Measurements from ENCODE around the gene SIAH1. TPM values are rescaled to one million over a fixed set of nuclear protein-coding genes. Genes with fewer than 3 reads are reported as not detected.

The SIAH1 gene
- total RNA-seq, 1 experiment from 2014 or later: 18.6 TPM

DNA sequence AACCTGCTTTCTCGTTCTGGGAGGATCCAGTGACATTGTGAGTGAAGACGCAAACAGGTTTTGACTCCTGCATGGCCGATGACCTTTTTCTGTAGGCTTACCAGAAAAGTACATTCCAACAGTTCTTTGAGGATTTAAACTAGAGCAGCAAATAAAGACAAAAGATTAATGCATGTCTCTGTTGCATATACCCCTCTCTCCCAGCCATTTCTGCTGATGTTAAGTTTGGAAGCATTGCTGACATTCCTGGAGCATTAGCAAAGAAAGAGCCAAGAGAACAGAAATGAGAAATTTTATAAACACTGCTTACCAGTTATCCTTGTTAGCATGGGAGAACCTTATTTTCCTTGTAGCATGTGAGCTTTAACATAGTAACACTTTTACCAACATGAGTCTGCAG is 49.3 kb downstream of the SIAH1 start:
- TF ChIP-seq, protein P1, sequence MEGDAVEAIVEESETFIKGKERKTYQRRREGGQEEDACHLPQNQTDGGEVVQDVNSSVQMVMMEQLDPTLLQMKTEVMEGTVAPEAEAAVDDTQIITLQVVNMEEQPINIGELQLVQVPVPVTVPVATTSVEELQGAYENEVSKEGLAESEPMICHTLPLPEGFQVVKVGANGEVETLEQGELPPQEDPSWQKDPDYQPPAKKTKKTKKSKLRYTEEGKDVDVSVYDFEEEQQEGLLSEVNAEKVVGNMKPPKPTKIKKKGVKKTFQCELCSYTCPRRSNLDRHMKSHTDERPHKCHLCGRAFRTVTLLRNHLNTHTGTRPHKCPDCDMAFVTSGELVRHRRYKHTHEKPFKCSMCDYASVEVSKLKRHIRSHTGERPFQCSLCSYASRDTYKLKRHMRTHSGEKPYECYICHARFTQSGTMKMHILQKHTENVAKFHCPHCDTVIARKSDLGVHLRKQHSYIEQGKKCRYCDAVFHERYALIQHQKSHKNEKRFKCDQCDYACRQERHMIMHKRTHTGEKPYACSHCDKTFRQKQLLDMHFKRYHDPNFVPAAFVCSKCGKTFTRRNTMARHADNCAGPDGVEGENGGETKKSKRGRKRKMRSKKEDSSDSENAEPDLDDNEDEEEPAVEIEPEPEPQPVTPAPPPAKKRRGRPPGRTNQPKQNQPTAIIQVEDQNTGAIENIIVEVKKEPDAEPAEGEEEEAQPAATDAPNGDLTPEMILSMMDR (conservative IDR thresholded peaks at IDR 0.05): no peak
- no peak for TF ChIP-seq EZH2 (IDR thresholded peaks at IDR 0.05; ENCODE audit: low read depth)
- H3K79me2 ChIP-seq (ENCODE audit: low read depth): no peaks in the 10 kb centered on the region
- 0 out of 2 replicates have a peak, but pooled peaks cover 5% of the 10 kb centered on the region for H3K36me3 ChIP-seq (ENCODE audit: low read depth)
- no peak for DNase-seq
- intact Hi-C loops (cut with micrococcal nuclease; ENCODE audit: unreplicated experiment): no loop called here
- BruUV-seq (replicated peaks): no TSS peak
- H3K4me2 ChIP-seq: no peak overlapping the region
- no peaks in the 10 kb centered on the region for H3K4me1 ChIP-seq (replicated peaks; ENCODE audit: insufficient read depth)
- CTCF ChIA-PET: no interaction called here
- no peaks in the 10 kb centered on the region for H3F3A ChIP-seq (ENCODE audit: insufficient read depth, low read depth)
- H3K9me3 ChIP-seq (ENCODE audit: insufficient read depth, low read depth): no peaks in the 10 kb centered on the region
- no peaks in the 10 kb centered on the region for H3K9me2 ChIP-seq (ENCODE audit: insufficient read depth)
- POLR2A ChIA-PET (ENCODE audit: unreplicated experiment): no interaction called here
- no peaks in the 10 kb centered on the region for H4K20me1 ChIP-seq (ENCODE audit: insufficient read depth)
- H3K4me3 ChIP-seq: no peak overlapping the region
- no peaks in the 10 kb centered on the region for H3K27me3 ChIP-seq (ENCODE audit: insufficient read depth, low read depth)
- no peak overlapping the region for H3K27ac ChIP-seq
- H2AFZ ChIP-seq: no peak overlapping the region

- no peak for TF ChIP-seq EZH2 (IDR thresholded peaks at IDR 0.05; ENCODE audit: low read depth)
- TF ChIP-seq, protein P1 (conservative IDR thresholded peaks at IDR 0.05): no peak
- Histone ChIP-seq H3K79me2 (ENCODE audit: low read depth) (no peaks in the 10 kb centered on the region), H3K9me3 (ENCODE audit: insufficient read depth, low read depth) (no peaks in the 10 kb centered on the region), H3K36me3 (ENCODE audit: low read depth) (0 out of 2 replicates have a peak, but pooled peaks cover 5% of the 10 kb centered on the region), H3F3A (ENCODE audit: insufficient read depth, low read depth) (no peaks in the 10 kb centered on the region), H3K27ac (no peak overlapping the region), H3K4me1 (replicated peaks; ENCODE audit: insufficient read depth) (no peaks in the 10 kb centered on the region), H3K9me2 (ENCODE audit: insufficient read depth) (no peaks in the 10 kb centered on the region), H4K20me1 (ENCODE audit: insufficient read depth) (no peaks in the 10 kb centered on the region), H3K4me3 (no peak overlapping the region), H3K27me3 (ENCODE audit: insufficient read depth, low read depth) (no peaks in the 10 kb centered on the region), H2AFZ (no peak overlapping the region), H3K4me2 (no peak overlapping the region)
- no peak for DNase-seq
- BruUV-seq (replicated peaks): no TSS peak
- CTCF ChIA-PET: no interaction called here
- intact Hi-C loops (cut with micrococcal nuclease; ENCODE audit: unreplicated experiment): no loop called here
- POLR2A ChIA-PET (ENCODE audit: unreplicated experiment): no interaction called here
Measured at GRCh38 chr16:48334325-48334724, 50.9 kb downstream of the SIAH1 start.

DNA sequence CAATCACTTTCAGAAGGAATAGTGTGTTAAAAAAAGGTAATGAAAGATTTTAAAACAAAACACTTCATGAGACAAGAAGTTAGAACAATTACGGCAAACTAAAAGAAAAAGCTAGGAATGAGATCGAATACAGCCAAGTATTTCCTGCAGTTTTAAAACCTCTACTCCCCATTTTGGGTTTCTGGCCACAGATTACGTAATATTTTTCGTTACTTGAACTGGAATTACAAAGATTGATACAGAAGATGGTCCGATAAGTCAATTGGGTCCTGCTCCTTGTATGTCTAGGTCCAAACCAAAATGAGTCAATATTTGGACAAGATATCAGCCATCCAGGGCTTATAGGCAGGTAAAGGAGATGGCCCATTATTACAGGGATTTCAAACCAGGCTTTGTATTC is 52.2 kb downstream of the SIAH1 start:
- intact Hi-C loops (cut with micrococcal nuclease; ENCODE audit: unreplicated experiment): no loop called here
- no TSS peak for BruUV-seq (replicated peaks)

More for the DNA sequence above, 52.2 kb downstream of the SIAH1 start:
- Histone ChIP-seq H4K20me1 (ENCODE audit: insufficient read depth) (no peaks in the 10 kb centered on the region), H3K4me3 (no peak overlapping the region), H3K9me2 (ENCODE audit: insufficient read depth) (no peaks in the 10 kb centered on the region), H3K9me3 (ENCODE audit: insufficient read depth, low read depth) (no peaks in the 10 kb centered on the region), H3K36me3 (ENCODE audit: low read depth) (0 out of 2 replicates have a peak, but pooled peaks cover 5% of the 10 kb centered on the region), H3K27me3 (ENCODE audit: insufficient read depth, low read depth) (no peaks in the 10 kb centered on the region), H3K4me1 (replicated peaks; ENCODE audit: insufficient read depth) (no peaks in the 10 kb centered on the region), H3K79me2 (ENCODE audit: low read depth) (no peaks in the 10 kb centered on the region), H2AFZ (no peak overlapping the region), H3F3A (ENCODE audit: insufficient read depth, low read depth) (no peaks in the 10 kb centered on the region), H3K27ac (no peak overlapping the region), H3K4me2 (no peak overlapping the region)
- DNase-seq: no peak
- TF ChIP-seq, protein P1 (conservative IDR thresholded peaks at IDR 0.05): no peak
- TF ChIP-seq EZH2 (IDR thresholded peaks at IDR 0.05; ENCODE audit: low read depth): no peak
- ChIA-PET CTCF (no interaction called here), POLR2A (ENCODE audit: unreplicated experiment) (no interaction called here)

Measured in PC-9 (cell line).